HepG2 (cell line): ENCODE results near the gene MAST1. TPM values are rescaled to one million over a fixed set of nuclear protein-coding genes. Genes with fewer than 3 reads are reported as not detected.

Experiments
- CHCHD3 ChIP-seq: sonication (generic); formaldehyde crosslinking; IDR thresholded peaks from 2 replicates; pipeline ENCODE4 v1.8.0; 2022; ENCODE audit warnings: mild to moderate bottlenecking, missing genetic modification reagents, moderate library complexity
- HDAC2 ChIP-seq: sonication (generic); formaldehyde crosslinking; IDR thresholded peaks from 2 replicates; pipeline ENCODE4 v1.4.0; 2020; ENCODE audit warnings: missing genetic modification reagents
- MEIS1 ChIP-seq: sonication (generic); formaldehyde crosslinking; IDR thresholded peaks from 2 replicates; pipeline ENCODE4 v1.9.0; 2021; ENCODE audit warnings: mild to moderate bottlenecking, missing genetic modification reagents, moderate library complexity, borderline replicate concordance
- NCOA5 ChIP-seq: sonication (generic); formaldehyde crosslinking; IDR thresholded peaks from 2 replicates; pipeline ENCODE4 v1.4.0; 2020; ENCODE audit warnings: missing genetic modification reagents
- ZNF331 ChIP-seq: sonication (generic); formaldehyde crosslinking; IDR thresholded peaks from 2 replicates; pipeline ENCODE4 v1.4.0; 2020; ENCODE audit warnings: missing genetic modification reagents
- ZNF333 ChIP-seq: sonication (generic); formaldehyde crosslinking; IDR thresholded peaks from 2 replicates; pipeline ENCODE4 v1.4.0; 2020; ENCODE audit warnings: mild to moderate bottlenecking, missing genetic modification reagents, borderline replicate concordance
- ZNF354B ChIP-seq: sonication (generic); formaldehyde crosslinking; IDR thresholded peaks from 2 replicates; pipeline ENCODE4 v1.8.0; 2022; ENCODE audit warnings: mild to moderate bottlenecking, missing genetic modification reagents
- ZNF678 ChIP-seq: sonication (generic); formaldehyde crosslinking; IDR thresholded peaks from 2 replicates; pipeline ENCODE4 v1.4.0; 2020; ENCODE audit warnings: mild to moderate bottlenecking, missing genetic modification reagents
- polyA plus RNA-seq, 8 experiments: library from polyadenylated mRNA; depleted of rRNA in 3 of 8; stranded (reverse) in 7 of 8; unstranded in 1 of 8; fragments of >200 nt; fragmentation: Illumina TruSeq in 4 of 8; extraction: Trizol in 4 of 8; gene quantifications; 2 replicates each; pipeline versions ENCODE4 v1.2.1 to v1.2.3, GENCODE V29; 2011 to 2016; ENCODE audit warnings: low read depth in 4 of 8, missing spikeins in 1 of 8, mixed read lengths in 1 of 8; ENCODE audit not compliant: insufficient read depth in 1 of 8
- total RNA-seq, 5 experiments: library from RNA; depleted of rRNA; stranded (reverse); fragments of >200 nt; fragmentation: Illumina TruSeq; extraction: Trizol; gene quantifications; 2 replicates each; pipeline ENCODE4 v1.2.3, GENCODE V29; 2016; ENCODE audit warnings: low read depth in 1 of 5
- TF ChIP-seq, protein P1 (sequence below): sonication (generic); formaldehyde crosslinking; IDR thresholded peaks from 2 replicates; pipeline ENCODE4 v1.4.0; 2020; ENCODE audit warnings: missing genetic modification reagents, borderline replicate concordance
- TF ChIP-seq, protein P2 (sequence below): sonication (generic); formaldehyde crosslinking; IDR thresholded peaks from 2 replicates; pipeline ENCODE4 v1.4.0; 2020; ENCODE audit warnings: missing genetic modification reagents
- TF ChIP-seq, protein P3 (sequence below): sonication (generic); IDR thresholded peaks from 2 replicates; pipeline ENCODE4 v1.6.1; 2016; ENCODE audit warnings: low read depth, borderline replicate concordance
- TF ChIP-seq, protein P4 (sequence below): IDR thresholded peaks from 2 replicates; pipeline ENCODE4 v1.6.1; 2016; ENCODE audit warnings: missing biosample characterization, missing genetic modification reagents, low read depth
- TF ChIP-seq, protein P5 (sequence below), 2 experiments: sonication (generic) in 1 of 2; formaldehyde crosslinking in 1 of 2; IDR thresholded peaks; 2 replicates each; pipeline versions ENCODE4 v1.4.0 to v1.6.1; 2018 to 2020; ENCODE audit warnings: missing genetic modification reagents in 2 of 2, borderline replicate concordance in 1 of 2, low read depth in 1 of 2, mild to moderate bottlenecking in 1 of 2, missing biosample characterization in 1 of 2

MAST1 gene
- total and polyA plus RNA-seq, 2 of the 13 experiments (the other 11 are each of a cell fraction or from before 2014, with no cell fraction given) = 0.73 to 4.7 TPM

DNA sequence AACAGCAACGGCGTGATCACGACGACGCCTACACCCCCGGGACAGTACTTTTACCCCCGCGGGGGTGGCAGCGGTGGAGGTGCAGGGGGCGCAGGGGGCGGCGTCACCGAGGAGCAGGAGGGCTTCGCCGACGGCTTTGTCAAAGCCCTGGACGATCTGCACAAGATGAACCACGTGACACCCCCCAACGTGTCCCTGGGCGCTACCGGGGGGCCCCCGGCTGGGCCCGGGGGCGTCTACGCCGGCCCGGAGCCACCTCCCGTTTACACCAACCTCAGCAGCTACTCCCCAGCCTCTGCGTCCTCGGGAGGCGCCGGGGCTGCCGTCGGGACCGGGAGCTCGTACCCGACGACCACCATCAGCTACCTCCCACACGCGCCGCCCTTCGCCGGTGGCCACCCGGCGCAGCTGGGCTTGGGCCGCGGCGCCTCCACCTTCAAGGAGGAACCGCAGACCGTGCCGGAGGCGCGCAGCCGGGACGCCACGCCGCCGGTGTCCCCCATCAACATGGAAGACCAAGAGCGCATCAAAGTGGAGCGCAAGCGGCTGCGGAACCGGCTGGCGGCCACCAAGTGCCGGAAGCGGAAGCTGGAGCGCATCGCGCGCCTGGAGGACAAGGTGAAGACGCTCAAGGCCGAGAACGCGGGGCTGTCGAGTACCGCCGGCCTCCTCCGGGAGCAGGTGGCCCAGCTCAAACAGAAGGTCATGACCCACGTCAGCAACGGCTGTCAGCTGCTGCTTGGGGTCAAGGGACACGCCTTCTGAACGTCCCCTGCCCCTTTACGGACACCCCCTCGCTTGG, 46.1 kb upstream of the MAST1 start (continued):
- TF ChIP-seq, protein P1, sequence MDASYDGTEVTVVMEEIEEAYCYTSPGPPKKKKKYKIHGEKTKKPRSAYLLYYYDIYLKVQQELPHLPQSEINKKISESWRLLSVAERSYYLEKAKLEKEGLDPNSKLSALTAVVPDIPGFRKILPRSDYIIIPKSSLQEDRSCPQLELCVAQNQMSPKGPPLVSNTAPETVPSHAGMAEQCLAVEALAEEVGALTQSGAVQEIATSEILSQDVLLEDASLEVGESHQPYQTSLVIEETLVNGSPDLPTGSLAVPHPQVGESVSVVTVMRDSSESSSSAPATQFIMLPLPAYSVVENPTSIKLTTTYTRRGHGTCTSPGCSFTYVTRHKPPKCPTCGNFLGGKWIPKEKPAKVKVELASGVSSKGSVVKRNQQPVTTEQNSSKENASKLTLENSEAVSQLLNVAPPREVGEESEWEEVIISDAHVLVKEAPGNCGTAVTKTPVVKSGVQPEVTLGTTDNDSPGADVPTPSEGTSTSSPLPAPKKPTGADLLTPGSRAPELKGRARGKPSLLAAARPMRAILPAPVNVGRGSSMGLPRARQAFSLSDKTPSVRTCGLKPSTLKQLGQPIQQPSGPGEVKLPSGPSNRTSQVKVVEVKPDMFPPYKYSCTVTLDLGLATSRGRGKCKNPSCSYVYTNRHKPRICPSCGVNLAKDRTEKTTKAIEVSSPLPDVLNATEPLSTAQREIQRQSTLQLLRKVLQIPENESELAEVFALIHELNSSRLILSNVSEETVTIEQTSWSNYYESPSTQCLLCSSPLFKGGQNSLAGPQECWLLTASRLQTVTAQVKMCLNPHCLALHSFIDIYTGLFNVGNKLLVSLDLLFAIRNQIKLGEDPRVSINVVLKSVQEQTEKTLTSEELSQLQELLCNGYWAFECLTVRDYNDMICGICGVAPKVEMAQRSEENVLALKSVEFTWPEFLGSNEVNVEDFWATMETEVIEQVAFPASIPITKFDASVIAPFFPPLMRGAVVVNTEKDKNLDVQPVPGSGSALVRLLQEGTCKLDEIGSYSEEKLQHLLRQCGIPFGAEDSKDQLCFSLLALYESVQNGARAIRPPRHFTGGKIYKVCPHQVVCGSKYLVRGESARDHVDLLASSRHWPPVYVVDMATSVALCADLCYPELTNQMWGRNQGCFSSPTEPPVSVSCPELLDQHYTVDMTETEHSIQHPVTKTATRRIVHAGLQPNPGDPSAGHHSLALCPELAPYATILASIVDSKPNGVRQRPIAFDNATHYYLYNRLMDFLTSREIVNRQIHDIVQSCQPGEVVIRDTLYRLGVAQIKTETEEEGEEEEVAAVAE (CRISPR knock-in tag) = no peak; the same call in 1 of the 2 replicates
- TF ChIP-seq, protein P2, sequence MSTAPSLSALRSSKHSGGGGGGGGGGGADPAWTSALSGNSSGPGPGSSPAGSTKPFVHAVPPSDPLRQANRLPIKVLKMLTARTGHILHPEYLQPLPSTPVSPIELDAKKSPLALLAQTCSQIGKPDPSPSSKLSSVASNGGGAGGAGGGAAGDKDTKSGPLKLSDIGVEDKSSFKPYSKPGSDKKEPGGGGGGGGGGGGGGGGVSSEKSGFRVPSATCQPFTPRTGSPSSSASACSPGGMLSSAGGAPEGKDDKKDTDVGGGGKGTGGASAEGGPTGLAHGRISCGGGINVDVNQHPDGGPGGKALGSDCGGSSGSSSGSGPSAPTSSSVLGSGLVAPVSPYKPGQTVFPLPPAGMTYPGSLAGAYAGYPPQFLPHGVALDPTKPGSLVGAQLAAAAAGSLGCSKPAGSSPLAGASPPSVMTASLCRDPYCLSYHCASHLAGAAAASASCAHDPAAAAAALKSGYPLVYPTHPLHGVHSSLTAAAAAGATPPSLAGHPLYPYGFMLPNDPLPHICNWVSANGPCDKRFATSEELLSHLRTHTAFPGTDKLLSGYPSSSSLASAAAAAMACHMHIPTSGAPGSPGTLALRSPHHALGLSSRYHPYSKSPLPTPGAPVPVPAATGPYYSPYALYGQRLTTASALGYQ (CRISPR knock-in tag) = peak; percentile 53; the same call in 1 of the 2 replicates
- TF ChIP-seq MEIS1 (CRISPR knock-in tag) = no peak
- no peak; the same call in none of the 2 replicates for TF ChIP-seq CHCHD3 (CRISPR knock-in tag)
- TF ChIP-seq ZNF354B (CRISPR knock-in tag) = 0 out of 2 replicates have a peak, but pooled peaks have one; percentile 43
- TF ChIP-seq, protein P3, sequence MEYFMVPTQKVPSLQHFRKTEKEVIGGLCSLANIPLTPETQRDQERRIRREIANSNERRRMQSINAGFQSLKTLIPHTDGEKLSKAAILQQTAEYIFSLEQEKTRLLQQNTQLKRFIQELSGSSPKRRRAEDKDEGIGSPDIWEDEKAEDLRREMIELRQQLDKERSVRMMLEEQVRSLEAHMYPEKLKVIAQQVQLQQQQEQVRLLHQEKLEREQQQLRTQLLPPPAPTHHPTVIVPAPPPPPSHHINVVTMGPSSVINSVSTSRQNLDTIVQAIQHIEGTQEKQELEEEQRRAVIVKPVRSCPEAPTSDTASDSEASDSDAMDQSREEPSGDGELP = peak; percentile 88; the same call in 1 of the 2 replicates
- TF ChIP-seq, protein P4, sequence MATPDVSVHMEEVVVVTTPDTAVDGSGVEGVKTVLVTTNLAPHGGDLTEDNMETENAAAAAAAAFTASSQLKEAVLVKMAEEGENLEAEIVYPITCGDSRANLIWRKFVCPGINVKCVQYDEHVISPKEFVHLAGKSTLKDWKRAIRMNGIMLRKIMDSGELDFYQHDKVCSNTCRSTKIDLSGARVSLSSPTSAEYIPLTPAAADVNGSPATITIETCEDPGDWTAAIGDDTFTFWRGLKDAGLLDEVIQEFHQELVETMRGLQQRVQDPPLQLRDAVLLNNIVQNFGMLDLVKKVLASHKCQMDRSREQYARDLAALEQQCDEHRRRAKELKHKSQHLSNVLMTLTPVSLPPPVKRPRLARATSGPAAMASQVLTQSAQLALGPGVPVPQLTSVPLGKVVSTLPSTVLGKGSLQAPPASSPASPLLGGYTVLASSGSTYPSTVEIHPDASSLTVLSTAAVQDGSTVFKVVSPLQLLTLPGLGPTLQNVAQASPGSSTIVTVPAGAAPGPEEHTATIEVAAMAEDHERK = no peak
- peak; percentile 58; the same call in 1 of the 2 replicates for TF ChIP-seq ZNF333 (CRISPR knock-in tag)
- 0 out of 2 replicates have a peak, but pooled peaks have one; percentile 35 for TF ChIP-seq NCOA5 (CRISPR knock-in tag)
- 0 out of 2 replicates have a peak, but pooled peaks have one; percentile 9 for TF ChIP-seq ZNF331 (CRISPR knock-in tag)
- TF ChIP-seq ZNF678 (CRISPR knock-in tag) = no peak
- TF ChIP-seq HDAC2 (CRISPR knock-in tag) = peak; percentile 60
- TF ChIP-seq, protein P5, sequence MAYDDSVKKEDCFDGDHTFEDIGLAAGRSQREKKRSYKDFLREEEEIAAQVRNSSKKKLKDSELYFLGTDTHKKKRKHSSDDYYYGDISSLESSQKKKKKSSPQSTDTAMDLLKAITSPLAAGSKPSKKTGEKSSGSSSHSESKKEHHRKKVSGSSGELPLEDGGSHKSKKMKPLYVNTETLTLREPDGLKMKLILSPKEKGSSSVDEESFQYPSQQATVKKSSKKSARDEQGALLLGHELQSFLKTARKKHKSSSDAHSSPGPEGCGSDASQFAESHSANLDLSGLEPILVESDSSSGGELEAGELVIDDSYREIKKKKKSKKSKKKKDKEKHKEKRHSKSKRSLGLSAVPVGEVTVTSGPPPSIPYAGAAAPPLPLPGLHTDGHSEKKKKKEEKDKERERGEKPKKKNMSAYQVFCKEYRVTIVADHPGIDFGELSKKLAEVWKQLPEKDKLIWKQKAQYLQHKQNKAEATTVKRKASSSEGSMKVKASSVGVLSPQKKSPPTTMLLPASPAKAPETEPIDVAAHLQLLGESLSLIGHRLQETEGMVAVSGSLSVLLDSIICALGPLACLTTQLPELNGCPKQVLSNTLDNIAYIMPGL (CRISPR knock-in tag; IDR thresholded peaks at IDR 0.05; ENCODE audit: borderline replicate concordance in 1 of 2, low read depth in 1 of 2) = peak in 1 of 2 experiments; percentile 51; a peak in 2 of 4 replicates
